GM19467 (cell line): Measurements from ENCODE around the gene ART4.

Experiments used
- ATAC-seq: cut with Tn5 transposase; IDR thresholded peaks from one replicate; pipeline ENCODE4 v1.9.1; 2021; ENCODE audit warnings: mild to moderate bottlenecking, moderate library complexity; ENCODE audit not compliant: unreplicated experiment

ART4 gene

DNA sequence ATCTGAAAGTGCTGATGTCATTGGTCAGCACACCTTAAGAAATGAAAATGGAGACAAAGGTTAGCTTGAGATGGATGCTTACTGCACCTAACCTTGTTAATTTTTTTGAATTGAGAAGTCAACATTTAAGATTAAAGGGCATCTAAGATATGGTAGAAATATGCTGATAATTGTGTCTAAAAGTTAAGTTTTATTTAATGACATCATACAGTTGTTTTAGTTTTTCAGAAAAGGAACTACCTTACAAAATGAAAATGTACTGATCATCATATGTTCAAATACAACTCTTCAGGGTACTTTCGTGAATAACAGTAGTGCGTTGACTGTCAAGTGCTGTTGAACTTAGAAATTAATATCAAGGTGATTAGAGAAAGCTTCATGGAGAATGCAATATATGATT is 31.8 kb downstream of the ART4 start:
- no peak for ATAC-seq

- ATAC-seq, result no peak
Measured at GRCh38 chr12:14810953-14811483, 32.3 kb downstream of the ART4 start.

DNA sequence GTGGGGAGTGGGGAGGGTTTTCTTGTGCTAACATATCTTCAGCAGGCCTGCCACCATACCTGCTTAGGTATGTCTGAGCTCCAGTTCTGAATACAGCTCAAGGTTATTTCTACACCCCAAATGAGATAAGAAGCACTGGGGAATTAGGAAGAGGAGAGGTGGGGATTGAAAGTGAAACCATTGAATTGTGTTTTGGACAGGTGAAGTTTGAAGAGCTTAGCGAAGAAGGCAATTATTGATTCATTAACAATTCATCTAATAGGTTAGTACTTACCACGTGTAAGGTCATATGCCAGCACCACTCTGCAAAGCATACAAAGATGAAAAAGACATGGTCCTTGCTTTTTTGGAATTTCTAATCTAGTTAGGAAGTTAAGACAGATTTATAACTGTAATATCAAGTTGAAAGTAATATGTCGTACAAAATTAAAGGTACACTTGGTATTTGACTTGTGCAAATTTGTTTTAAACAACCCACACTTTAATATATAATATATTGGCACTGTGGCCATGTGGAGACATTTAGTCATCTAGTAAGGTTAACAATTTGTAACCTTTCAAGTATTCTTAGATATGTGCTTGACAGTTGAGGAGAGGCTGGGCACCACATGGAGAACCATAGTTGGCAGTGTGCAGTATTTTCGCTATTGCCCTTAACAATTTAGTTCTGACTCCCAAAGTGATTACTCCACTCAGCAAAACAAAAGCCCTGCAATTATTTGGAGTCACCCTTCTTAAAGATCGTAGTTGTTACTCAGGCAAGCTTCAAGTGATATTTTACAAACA is 33.0 kb downstream of the ART4 start:
- ATAC-seq, result no peak

DNA sequence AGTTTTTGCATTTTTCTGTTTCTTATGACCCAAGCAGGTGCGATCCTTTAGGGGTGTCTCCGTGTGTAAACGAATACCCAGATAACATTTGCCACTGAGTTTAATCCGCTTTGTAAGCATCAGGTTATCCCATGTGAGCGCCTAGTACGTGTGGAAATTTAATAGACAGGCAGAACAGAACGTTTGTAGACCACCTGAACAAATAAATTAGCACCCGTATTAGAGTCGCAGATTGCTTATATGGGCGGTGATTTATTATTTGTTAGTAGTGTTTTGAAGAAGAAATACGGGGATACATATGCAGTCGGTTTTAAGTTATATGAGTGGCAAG is 39.5 kb downstream of the ART4 start:
- peak; percentile 9 for ATAC-seq

- peak; percentile 100 for ATAC-seq
Measured at GRCh38 chr12:14803011-14803829, 40.1 kb downstream of the ART4 start, which contains the start of the genes C12orf60 and WBP11. TSS of gene C12orf60 (plus strand) at chr12:14803670. CDS start at chr12:14822936, 19,266 bp downstream. TSS of gene WBP11 (minus strand) at chr12:14803478. CDS start at chr12:14801383, 2,095 bp downstream.

- ATAC-seq, result no peak
Measured at GRCh38 chr12:14802721-14803010, 40.7 kb downstream of the ART4 start.

DNA sequence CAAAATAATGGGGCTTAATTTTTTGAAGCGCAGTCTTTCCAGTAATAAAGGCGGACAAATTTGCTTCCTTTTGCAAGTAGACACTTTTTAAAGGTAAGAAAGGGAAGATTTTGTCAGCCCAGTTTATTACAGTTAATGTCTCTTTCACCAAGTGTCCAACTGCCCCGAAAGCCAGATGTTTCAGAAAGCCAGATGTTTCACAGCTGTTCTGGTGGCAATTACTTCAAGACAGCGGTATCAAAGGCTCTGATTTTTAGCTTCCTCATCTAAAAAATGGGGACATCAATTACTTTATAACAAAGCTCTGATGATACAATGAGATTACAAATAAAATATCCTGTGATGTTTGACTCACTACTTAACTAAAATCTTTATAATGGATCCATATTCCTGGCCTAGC is 41.1 kb downstream of the ART4 start:
- ATAC-seq, result no peak

DNA sequence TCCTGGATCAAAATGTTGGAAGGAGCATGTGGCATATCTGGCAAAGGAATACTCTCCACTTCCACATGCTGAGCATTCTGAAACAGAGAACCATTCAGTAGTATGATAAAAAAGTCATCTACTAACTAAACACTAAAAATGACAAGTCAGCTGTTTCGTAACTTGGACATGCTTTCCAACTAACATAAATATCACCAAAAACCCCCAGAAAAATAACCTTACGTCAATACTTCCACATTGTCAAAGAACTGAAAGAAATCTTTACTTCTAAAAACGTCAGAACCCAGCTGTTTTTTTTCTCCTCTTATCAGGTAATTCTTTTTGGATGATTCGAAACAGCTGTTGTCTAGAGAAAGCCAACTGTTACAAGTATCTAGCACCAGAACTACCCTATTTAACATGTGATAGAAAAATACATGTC is 48.3 kb downstream of the ART4 start:
- ATAC-seq, result no peak

- no peak for ATAC-seq
Measured at GRCh38 chr12:14785568-14785967, 57.8 kb downstream of the ART4 start.

GRCh38 chr12:14784471-14784870 is 58.9 kb downstream of the ART4 start:
- no peak for ATAC-seq

- ATAC-seq, result no peak
Measured at GRCh38 chr12:14782756-14783155, 60.6 kb downstream of the ART4 start.

DNA sequence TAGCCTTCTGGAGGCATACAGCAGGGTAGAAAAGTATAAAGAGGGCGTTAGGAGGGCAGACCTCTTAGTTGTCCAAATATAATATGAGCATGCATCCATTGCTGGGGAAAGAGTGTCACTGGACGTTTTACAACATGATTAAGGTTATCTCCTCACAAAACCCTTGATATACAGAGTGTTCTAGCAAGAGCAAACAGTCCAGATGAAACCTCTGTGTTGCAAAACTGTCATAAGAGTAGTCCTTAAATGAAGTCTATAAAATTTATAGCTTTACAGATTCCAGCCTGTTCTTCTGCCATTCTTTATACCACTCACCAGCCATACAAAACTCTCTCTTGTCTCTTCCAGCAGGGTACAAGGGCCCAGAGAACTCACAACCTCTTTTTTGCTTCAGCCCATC is 61.8 kb downstream of the ART4 start:
- no peak for ATAC-seq

DNA sequence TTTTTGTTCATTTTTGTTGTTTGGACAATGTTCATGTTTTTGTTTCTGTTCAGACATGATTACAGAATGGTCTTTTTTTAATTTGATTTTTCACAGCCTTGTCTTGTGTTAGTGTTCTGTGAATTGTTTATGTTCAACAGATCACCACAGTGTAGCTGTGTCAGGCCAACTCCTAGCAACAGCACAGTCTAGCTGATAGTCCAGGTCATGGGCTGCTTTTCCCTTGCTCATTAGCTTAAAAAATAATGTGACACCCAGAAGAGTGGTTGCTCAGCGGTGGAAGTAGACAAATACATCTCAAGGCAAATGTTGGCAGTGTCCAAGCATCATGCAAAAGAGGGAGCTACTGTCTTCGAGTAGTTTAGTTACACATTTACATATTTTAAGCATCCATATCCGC is 62.5 kb downstream of the ART4 start:
- no peak for ATAC-seq

GRCh38 chr12:14779834-14780233 is 63.5 kb downstream of the ART4 start:
- ATAC-seq, result no peak

DNA sequence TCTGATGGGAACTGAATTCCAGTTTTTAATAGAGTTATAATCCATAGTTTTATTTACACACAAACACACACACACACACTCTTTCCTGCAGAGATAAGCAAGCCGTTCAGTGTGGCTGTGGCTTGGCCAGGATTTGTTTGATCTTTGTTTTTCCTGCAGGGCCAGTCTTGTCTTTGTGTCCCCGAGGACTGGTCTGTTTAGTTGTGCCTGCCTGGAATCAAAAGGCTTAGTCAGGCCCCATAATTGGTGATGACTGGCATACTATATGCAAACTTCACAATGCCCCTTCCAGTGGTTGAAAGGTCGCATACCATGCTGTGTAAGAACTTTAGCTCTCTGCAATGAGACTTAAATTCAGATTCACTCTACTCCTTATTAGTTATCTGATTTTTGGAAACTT is 66.1 kb downstream of the ART4 start:
- no peak for ATAC-seq

- ATAC-seq, result no peak
Measured at GRCh38 chr12:14776236-14776961, 66.9 kb downstream of the ART4 start.

DNA sequence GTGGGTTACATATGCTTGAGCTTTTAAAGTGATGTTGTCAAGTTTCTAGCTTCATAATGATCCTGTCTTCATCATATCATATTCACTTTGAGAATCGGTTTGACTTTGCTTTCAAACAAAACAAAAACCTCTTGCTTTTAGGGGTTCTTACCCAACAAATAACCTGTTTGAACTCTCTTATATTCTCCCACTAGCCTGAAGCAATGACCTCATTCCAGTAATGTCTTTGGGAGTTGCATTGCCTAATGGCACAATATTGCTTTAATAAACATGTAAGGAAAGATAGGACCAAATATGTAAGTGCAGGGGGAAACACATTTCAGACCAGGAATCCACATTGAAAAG is 67.7 kb downstream of the ART4 start:
- ATAC-seq, result no peak
